ENCODE data around the gene PLA2G10. TPM values are rescaled to one million over a fixed set of nuclear protein-coding genes. Genes with fewer than 3 reads are reported as not detected.
A peak's percentile ranks its signal among the peaks of the same experiment; 100 is the strongest.

The PLA2G10 gene
- total and polyA plus RNA-seq, 2 of the 13 experiments (the other 11 are each of a cell fraction or from before 2014, with no cell fraction given): not detected

- H3K79me2 ChIP-seq (ENCODE audit: insufficient read depth, low read length): peaks cover 18% of the 10 kb centered on the region
- BruUV-seq (replicated peaks): no TSS peak
- no peak overlapping the region for H2AFZ ChIP-seq (ENCODE audit: low read length)
- 80% methylated on average over 4 of the region's 4 CpGs for WGBS (ENCODE audit: low lambda C conversion rate)
- no peak overlapping the region for H3K9ac ChIP-seq (ENCODE audit: insufficient read depth, low read depth, low read length)
- intact Hi-C loops (cut with micrococcal nuclease; ENCODE audit: unreplicated experiment): no loop called here
- H3K4me2 ChIP-seq (ENCODE audit: low read depth, low read length): no peak overlapping the region
- in situ Hi-C loops (cut with HindIII; ENCODE audit: extremely low pct_ligation_motif_present, low pct_unique_long_range_greater_than_20kb): no loop called here
- POLR2A ChIA-PET: no interaction called here
- H3K27ac ChIP-seq (ENCODE audit: extremely low read length, insufficient read depth, low read length): no peak overlapping the region
- peaks cover 24 to 53% of the 10 kb centered on the region in 2 experiments for H3K36me3 ChIP-seq (replicated peaks in 1 of 2; ENCODE audit: control insufficient read depth in 1 of 2, insufficient read depth in 2 of 2, low read length in 2 of 2)
- TF ChIP-seq ZNF10 (CRISPR knock-in tag; IDR thresholded peaks at IDR 0.05; ENCODE audit: borderline replicate concordance, low read depth): no peak
- TF ChIP-seq MAFK (conservative IDR thresholded peaks at IDR 0.05 in 1 of 2, IDR thresholded peaks at IDR 0.05 in 1 of 2; ENCODE audit: low read length in 2 of 2): peak in 1 of 2 experiments; percentile 44; a peak in 2 of 4 replicates
- peak; percentile 15; the same call in 1 of the 2 replicates for TF ChIP-seq HNF4A (CRISPR knock-in tag; IDR thresholded peaks at IDR 0.05)
- TF ChIP-seq SP2 (CRISPR knock-in tag; IDR thresholded peaks at IDR 0.05): no peak
- peak; percentile 88 for TF ChIP-seq HOMEZ (CRISPR knock-in tag; IDR thresholded peaks at IDR 0.05; ENCODE audit: low read depth)
- peak; percentile 40; the same call in 1 of the 2 replicates for TF ChIP-seq MAFF (IDR thresholded peaks at IDR 0.05; ENCODE audit: low read depth, low read length)
- TF ChIP-seq ZNF414 (CRISPR knock-in tag; IDR thresholded peaks at IDR 0.05): 0 out of 2 replicates have a peak, but pooled peaks have one; percentile 25
- ATAC-seq (no peak), FAIRE-seq (no peak), DNase-seq (ENCODE audit: low spot score) (no peak)
- no peaks in the 10 kb centered on the region for H4K20me1 ChIP-seq (ENCODE audit: insufficient read depth, low read length)
- no peaks in the 10 kb centered on the region; a peak in 1 of 5 replicates for H3K27me3 ChIP-seq (ENCODE audit: control insufficient read depth in 1 of 2, insufficient read depth in 2 of 2, low read length in 2 of 2)
- H3K4me3 ChIP-seq (replicated peaks in 1 of 3; ENCODE audit: insufficient read depth in 1 of 3, low read depth in 2 of 3, low read length in 3 of 3): no peak overlapping the region
- CTCF ChIA-PET (ENCODE audit: low intra/inter-chr PET ratio, low total read pairs): no interaction called here
- H3K9me3 ChIP-seq (ENCODE audit: low read length): no peaks in the 10 kb centered on the region
- peaks cover 42% of the 10 kb centered on the region for H3K4me1 ChIP-seq (ENCODE audit: insufficient read depth, low read length)
These were observed 67.0 kb downstream of the PLA2G10 start for GRCh38 chr16:14627078-14627477.

Small RNA genes lying within 50 kb of the gene (small RNA-seq; reads per million reads assigned to genes)
- 0 reads per million in 3 experiments for gene RNU7-125P (ENCODE audit: insufficient read depth in 2 of 3, insufficient read length in 3 of 3, low read depth in 2 of 3, low replicate concordance in 1 of 3)

Other genes with a start within 250 kb of the PLA2G10 start
- gene PARN, start 64.0 kb downstream of the PLA2G10 start, total RNA-seq (2016; rRNA removed; fragmentation: Illumina TruSeq; extraction: Trizol): 47.6 and 54.8 TPM in 2 replicates
- 11.7 and 13.3 TPM in 2 replicates for gene PARN, start 64.0 kb downstream of the PLA2G10 start, polyA plus RNA-seq (2011; rRNA removed)
- 96.9 and 98.2 TPM in 2 replicates for gene BFAR, start 61.4 kb downstream of the PLA2G10 start, total RNA-seq (2016; rRNA removed; fragmentation: Illumina TruSeq; extraction: Trizol)
- gene BFAR, start 61.4 kb downstream of the PLA2G10 start, polyA plus RNA-seq (2011; rRNA removed): 91.6 and 120 TPM in 2 replicates
- gene NPIPA3, start 9.1 kb upstream of the PLA2G10 start, total RNA-seq (2016; rRNA removed; fragmentation: Illumina TruSeq; extraction: Trizol): 0.71 TPM in 1 of 2 replicates, not detected in the other
- 0.91 and 1.3 TPM in 2 replicates for gene NPIPA3, start 9.1 kb upstream of the PLA2G10 start, polyA plus RNA-seq (2011; rRNA removed)
- 0.20 TPM in 1 of 2 replicates, not detected in the other for gene NPIPA2, start 48.2 kb upstream of the PLA2G10 start, total RNA-seq (2016; rRNA removed; fragmentation: Illumina TruSeq; extraction: Trizol)
- 0.08 and 0.50 TPM in 2 replicates for gene NPIPA2, start 48.2 kb upstream of the PLA2G10 start, polyA plus RNA-seq (2011; rRNA removed)
- 91.7 and 176 TPM in 2 replicates for gene NOMO1, start 139.4 kb upstream of the PLA2G10 start, total RNA-seq (2016; rRNA removed; fragmentation: Illumina TruSeq; extraction: Trizol)
- gene NOMO1, start 139.4 kb upstream of the PLA2G10 start, polyA plus RNA-seq (2011; rRNA removed): 243 and 289 TPM in 2 replicates
- gene NPIPA1, start 243.1 kb upstream of the PLA2G10 start, total RNA-seq (2016; rRNA removed; fragmentation: Illumina TruSeq; extraction: Trizol): 36.2 and 75.9 TPM in 2 replicates
- gene NPIPA1, start 243.1 kb upstream of the PLA2G10 start, polyA plus RNA-seq (2011; rRNA removed): 183 and 205 TPM in 2 replicates

Measured in HepG2 (cell line).